HEK293 (cell line): ENCODE results near the gene FOLR1.
"Not testable (repeated sequence)": the region's sequence is repeated elsewhere in the genome, so short reads cannot be mapped to it uniquely, and the experiment has no call there.

Source experiments
- CTCF ChIA-PET: fragments of 350-600 bp; formaldehyde crosslinking; extraction: SDS; loops from one replicate; lab custom pipeline; 2021; ENCODE audit warnings: antibody characterized with exemption; lab: Yijun Ruan, JAX
- POLR2A ChIA-PET: fragments of 300-600 bp; formaldehyde crosslinking; extraction: SDS; loops from one replicate; lab custom pipeline; 2020; ENCODE audit warnings: antibody characterized with exemption, inconsistent platforms; lab: Yijun Ruan, JAX
- H3K27ac ChIP-seq: fragments of 200-500 bp; sonication (Bioruptor generic); 2 replicates; pipeline ENCODE4 v1.5.1; 2014; ENCODE audit warnings: low read depth, low read length, control low read depth, inconsistent platforms; ENCODE audit errors: extremely low read depth
- H3K36me3 ChIP-seq, 2 experiments: fragments of 200-500 bp in 1 of 2; sonication (Bioruptor generic) in 1 of 2; 1 replicate in 1 of 2; 2 replicates in 1 of 2; pipeline ENCODE4 v1.5.1; 2014 to 2017; ENCODE audit warnings: inconsistent platforms in 2 of 2, low read length in 2 of 2; ENCODE audit not compliant: control insufficient read depth in 2 of 2, insufficient read depth in 1 of 2
- H3K4me1 ChIP-seq: fragments of 200-500 bp; sonication (Bioruptor generic); 2 replicates; pipeline ENCODE4 v1.5.1; 2014; ENCODE audit warnings: mild to moderate bottlenecking, low read length, inconsistent platforms; ENCODE audit not compliant: control insufficient read depth, insufficient read depth
- H3K4me3 ChIP-seq: 2 replicates; pipeline ENCODE4 v1.5.1; 2011; ENCODE audit warnings: low read depth, mild to moderate bottlenecking, control low read depth, low read length, moderate library complexity
- H3K9me3 ChIP-seq: fragments of 200-500 bp; sonication (Bioruptor generic); 2 replicates; pipeline ENCODE4 v1.5.1; 2014; ENCODE audit warnings: low read depth, low read length, inconsistent platforms; ENCODE audit not compliant: control insufficient read depth, insufficient read depth
- BCL11A ChIP-seq: fragments of 450-650 bp; formaldehyde crosslinking; IDR thresholded peaks from 2 replicates; pipeline ENCODE4 v1.5.1; 2016; ENCODE audit warnings: low read depth, missing biosample characterization, missing genetic modification characterization
- KLF9 ChIP-seq: fragments of 450-650 bp; formaldehyde crosslinking; IDR thresholded peaks from 2 replicates; pipeline ENCODE4 v1.5.1; 2016; ENCODE audit warnings: missing biosample characterization, missing genetic modification characterization, low read depth
- SCRT1 ChIP-seq: fragments of 450-650 bp; formaldehyde crosslinking; IDR thresholded peaks from 2 replicates; pipeline ENCODE4 v1.5.1; 2016; ENCODE audit warnings: missing biosample characterization, missing genetic modification characterization, borderline replicate concordance
- ZFHX2 ChIP-seq: fragments of 450-650 bp; formaldehyde crosslinking; conservative IDR thresholded peaks from 2 replicates; pipeline ENCODE4 v1.5.1; 2016; ENCODE audit warnings: missing biosample characterization, missing genetic modification characterization
- ZNF121 ChIP-seq: fragments of 450-650 bp; formaldehyde crosslinking; IDR thresholded peaks from 2 replicates; pipeline ENCODE4 v1.5.1; 2016; ENCODE audit warnings: missing biosample characterization, missing genetic modification characterization
- ZNF426 ChIP-seq: fragments of 450-650 bp; formaldehyde crosslinking; IDR thresholded peaks from 2 replicates; pipeline ENCODE4 v1.5.1; 2017; ENCODE audit warnings: missing biosample characterization, missing genetic modification characterization, mild to moderate bottlenecking, inconsistent platforms, moderate library complexity
- ZNF521 ChIP-seq: fragments of 450-650 bp; formaldehyde crosslinking; IDR thresholded peaks from 2 replicates; pipeline ENCODE4 v1.5.1; 2017; ENCODE audit warnings: missing biosample characterization, mild to moderate bottlenecking, missing genetic modification characterization
- ZNF623 ChIP-seq: fragments of 450-650 bp; formaldehyde crosslinking; IDR thresholded peaks from 2 replicates; pipeline ENCODE4 v1.5.1; 2016; ENCODE audit warnings: missing biosample characterization, missing genetic modification characterization
- ZNF677 ChIP-seq: fragments of 450-650 bp; IDR thresholded peaks from 2 replicates; pipeline ENCODE4 v1.5.0; 2018; ENCODE audit warnings: missing biosample characterization, mild to moderate bottlenecking, missing genetic modification characterization, moderate library complexity
- ZNF785 ChIP-seq: fragments of 450-650 bp; formaldehyde crosslinking; IDR thresholded peaks from 2 replicates; pipeline ENCODE4 v1.5.1; 2016; ENCODE audit warnings: missing biosample characterization, missing genetic modification characterization
- TF ChIP-seq, protein P1 (sequence below): fragments of 450-650 bp; formaldehyde crosslinking; IDR thresholded peaks from 2 replicates; pipeline ENCODE4 v1.5.1; 2016; ENCODE audit warnings: missing biosample characterization, missing genetic modification characterization
- TF ChIP-seq, protein P2 (sequence below): fragments of 450-650 bp; formaldehyde crosslinking; IDR thresholded peaks from 2 replicates; pipeline ENCODE4 v1.5.1; 2017; ENCODE audit warnings: missing biosample characterization, missing genetic modification characterization
- TF ChIP-seq, protein P3 (sequence below): fragments of 450-650 bp; formaldehyde crosslinking; IDR thresholded peaks from 2 replicates; pipeline ENCODE4 v1.5.1; 2016; ENCODE audit warnings: missing biosample characterization, missing genetic modification characterization
- TF ChIP-seq, protein P4 (sequence below): fragments of 450-650 bp; formaldehyde crosslinking; IDR thresholded peaks from 2 replicates; pipeline ENCODE4 v1.5.1; 2016; ENCODE audit warnings: missing biosample characterization, missing genetic modification characterization

Gene FOLR1

DNA sequence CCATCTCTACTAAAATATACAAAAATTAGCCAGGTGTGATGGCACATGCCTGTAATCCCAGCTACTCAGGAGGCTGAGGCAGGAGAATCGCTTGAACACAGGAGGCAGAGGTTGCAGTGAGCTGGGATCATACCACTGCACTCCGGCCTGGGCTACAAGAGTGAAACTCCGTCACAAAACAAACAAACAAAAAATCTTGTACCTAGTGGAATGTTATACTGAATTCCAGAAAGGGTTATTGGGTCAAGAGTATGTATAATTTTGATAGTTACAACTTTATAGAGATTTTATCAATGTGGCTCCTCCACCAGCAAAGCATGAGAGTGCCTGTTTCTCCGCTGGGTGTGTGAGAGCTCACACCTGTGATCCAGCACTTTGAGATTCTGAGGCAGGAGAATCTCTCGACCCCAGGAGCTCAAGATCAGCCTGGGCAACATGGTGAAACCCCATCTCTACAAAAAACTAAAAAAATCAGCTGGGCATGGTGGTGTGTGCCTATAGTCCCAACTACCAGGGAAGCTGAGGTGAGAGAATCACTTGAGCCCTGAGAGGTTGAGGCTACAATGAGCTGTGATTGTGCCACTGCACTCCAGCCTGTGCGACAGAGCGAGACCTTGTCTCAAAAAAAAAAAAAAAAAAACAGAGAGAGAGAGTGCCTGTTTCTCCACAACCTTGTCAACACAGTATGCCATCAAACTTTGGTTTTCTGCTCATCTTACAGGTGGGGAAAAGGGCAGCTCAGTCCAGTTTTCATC, 12.7 kb upstream of the FOLR1 start:
- Histone ChIP-seq H3K9me3 (no peaks in the 10 kb centered on the region), H3K27ac (no peak overlapping the region), H3K36me3 (no peaks in the 10 kb centered on the region), H3K4me1 (no peaks in the 10 kb centered on the region), H3K4me3 (no peak overlapping the region)
- TF ChIP-seq KLF9 (tag by site-specific recombination), result no peak
- TF ChIP-seq, protein P1, sequence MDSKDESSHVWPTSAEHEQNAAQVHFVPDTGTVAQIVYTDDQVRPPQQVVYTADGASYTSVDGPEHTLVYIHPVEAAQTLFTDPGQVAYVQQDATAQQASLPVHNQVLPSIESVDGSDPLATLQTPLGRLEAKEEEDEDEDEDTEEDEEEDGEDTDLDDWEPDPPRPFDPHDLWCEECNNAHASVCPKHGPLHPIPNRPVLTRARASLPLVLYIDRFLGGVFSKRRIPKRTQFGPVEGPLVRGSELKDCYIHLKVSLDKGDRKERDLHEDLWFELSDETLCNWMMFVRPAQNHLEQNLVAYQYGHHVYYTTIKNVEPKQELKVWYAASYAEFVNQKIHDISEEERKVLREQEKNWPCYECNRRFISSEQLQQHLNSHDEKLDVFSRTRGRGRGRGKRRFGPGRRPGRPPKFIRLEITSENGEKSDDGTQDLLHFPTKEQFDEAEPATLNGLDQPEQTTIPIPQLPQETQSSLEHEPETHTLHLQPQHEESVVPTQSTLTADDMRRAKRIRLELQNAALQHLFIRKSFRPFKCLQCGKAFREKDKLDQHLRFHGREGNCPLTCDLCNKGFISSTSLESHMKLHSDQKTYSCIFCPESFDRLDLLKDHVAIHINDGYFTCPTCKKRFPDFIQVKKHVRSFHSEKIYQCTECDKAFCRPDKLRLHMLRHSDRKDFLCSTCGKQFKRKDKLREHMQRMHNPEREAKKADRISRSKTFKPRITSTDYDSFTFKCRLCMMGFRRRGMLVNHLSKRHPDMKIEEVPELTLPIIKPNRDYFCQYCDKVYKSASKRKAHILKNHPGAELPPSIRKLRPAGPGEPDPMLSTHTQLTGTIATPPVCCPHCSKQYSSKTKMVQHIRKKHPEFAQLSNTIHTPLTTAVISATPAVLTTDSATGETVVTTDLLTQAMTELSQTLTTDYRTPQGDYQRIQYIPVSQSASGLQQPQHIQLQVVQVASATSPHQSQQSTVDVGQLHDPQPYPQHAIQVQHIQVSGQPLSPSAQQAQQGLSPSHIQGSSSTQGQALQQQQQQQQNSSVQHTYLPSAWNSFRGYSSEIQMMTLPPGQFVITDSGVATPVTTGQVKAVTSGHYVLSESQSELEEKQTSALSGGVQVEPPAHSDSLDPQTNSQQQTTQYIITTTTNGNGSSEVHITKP (tag by site-specific recombination), result 0 out of 2 replicates have a peak, but pooled peaks have one; percentile 19
- CTCF ChIA-PET, result interaction anchor here (0.6 to 1.0 kb wide), 3 partner anchors 30 to 230 kb away, joined by 3 to 5 read pairs (median 4); no protein-coding TSS in a partner anchor
- POLR2A ChIA-PET, result no interaction called here

DNA sequence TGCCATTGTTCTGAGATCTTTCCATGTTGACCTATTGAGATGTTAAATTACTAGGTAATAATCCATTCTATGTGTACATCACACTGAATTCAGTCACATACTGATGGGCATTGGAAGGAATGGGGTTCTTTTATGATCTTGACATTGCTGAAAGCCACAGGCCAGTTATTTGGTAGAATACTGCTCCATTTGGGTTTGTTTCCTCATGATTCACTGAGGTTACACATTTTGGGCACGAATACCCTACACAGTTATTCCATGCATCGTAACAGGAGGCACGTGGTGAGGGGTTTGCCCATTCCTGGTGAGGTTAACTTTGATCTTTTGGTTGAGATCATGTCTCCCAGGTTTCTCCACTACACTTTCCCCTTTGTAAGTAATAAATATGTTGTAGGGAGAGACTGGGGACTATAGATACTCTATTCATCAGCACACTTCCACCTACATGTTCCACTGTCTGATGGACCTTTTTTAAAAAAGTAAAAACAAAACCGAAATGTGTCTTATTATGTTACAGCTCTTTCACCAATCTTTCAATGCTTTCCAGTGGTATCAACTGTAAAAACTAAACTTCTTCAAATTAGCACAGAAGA, 12.0 kb upstream of the FOLR1 start:
- Histone ChIP-seq H3K9me3 (no peaks in the 10 kb centered on the region), H3K4me1 (no peaks in the 10 kb centered on the region), H3K4me3 (no peak overlapping the region), H3K27ac (no peak overlapping the region), H3K36me3 (no peaks in the 10 kb centered on the region)
- ChIA-PET POLR2A (no interaction called here), CTCF (interaction anchor here (0.6 to 1.0 kb wide), 2 partner anchors 155 to 230 kb away, joined by 4 to 5 read pairs; no protein-coding TSS in a partner anchor)
- TF ChIP-seq, protein P2, sequence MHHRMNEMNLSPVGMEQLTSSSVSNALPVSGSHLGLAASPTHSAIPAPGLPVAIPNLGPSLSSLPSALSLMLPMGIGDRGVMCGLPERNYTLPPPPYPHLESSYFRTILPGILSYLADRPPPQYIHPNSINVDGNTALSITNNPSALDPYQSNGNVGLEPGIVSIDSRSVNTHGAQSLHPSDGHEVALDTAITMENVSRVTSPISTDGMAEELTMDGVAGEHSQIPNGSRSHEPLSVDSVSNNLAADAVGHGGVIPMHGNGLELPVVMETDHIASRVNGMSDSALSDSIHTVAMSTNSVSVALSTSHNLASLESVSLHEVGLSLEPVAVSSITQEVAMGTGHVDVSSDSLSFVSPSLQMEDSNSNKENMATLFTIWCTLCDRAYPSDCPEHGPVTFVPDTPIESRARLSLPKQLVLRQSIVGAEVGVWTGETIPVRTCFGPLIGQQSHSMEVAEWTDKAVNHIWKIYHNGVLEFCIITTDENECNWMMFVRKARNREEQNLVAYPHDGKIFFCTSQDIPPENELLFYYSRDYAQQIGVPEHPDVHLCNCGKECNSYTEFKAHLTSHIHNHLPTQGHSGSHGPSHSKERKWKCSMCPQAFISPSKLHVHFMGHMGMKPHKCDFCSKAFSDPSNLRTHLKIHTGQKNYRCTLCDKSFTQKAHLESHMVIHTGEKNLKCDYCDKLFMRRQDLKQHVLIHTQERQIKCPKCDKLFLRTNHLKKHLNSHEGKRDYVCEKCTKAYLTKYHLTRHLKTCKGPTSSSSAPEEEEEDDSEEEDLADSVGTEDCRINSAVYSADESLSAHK (tag by site-specific recombination), result no peak
- TF ChIP-seq ZNF623 (tag by site-specific recombination), result no peak
- TF ChIP-seq SCRT1 (tag by site-specific recombination), result no peak
- no peak for TF ChIP-seq ZNF521 (tag by site-specific recombination)
- no peak for TF ChIP-seq BCL11A (tag by site-specific recombination)
- no peak for TF ChIP-seq ZFHX2 (tag by site-specific recombination)
- no peak for TF ChIP-seq ZNF785
- TF ChIP-seq, protein P3, sequence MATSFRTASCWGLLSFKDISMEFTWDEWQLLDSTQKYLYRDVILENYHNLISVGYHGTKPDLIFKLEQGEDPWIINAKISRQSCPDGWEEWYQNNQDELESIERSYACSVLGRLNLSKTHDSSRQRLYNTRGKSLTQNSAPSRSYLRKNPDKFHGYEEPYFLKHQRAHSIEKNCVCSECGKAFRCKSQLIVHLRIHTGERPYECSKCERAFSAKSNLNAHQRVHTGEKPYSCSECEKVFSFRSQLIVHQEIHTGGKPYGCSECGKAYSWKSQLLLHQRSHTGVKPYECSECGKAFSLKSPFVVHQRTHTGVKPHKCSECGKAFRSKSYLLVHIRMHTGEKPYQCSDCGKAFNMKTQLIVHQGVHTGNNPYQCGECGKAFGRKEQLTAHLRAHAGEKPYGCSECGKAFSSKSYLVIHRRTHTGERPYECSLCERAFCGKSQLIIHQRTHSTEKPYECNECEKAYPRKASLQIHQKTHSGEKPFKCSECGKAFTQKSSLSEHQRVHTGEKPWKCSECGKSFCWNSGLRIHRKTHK (tag by site-specific recombination), result no peak
- no peak for TF ChIP-seq ZNF426
- TF ChIP-seq, protein P4, sequence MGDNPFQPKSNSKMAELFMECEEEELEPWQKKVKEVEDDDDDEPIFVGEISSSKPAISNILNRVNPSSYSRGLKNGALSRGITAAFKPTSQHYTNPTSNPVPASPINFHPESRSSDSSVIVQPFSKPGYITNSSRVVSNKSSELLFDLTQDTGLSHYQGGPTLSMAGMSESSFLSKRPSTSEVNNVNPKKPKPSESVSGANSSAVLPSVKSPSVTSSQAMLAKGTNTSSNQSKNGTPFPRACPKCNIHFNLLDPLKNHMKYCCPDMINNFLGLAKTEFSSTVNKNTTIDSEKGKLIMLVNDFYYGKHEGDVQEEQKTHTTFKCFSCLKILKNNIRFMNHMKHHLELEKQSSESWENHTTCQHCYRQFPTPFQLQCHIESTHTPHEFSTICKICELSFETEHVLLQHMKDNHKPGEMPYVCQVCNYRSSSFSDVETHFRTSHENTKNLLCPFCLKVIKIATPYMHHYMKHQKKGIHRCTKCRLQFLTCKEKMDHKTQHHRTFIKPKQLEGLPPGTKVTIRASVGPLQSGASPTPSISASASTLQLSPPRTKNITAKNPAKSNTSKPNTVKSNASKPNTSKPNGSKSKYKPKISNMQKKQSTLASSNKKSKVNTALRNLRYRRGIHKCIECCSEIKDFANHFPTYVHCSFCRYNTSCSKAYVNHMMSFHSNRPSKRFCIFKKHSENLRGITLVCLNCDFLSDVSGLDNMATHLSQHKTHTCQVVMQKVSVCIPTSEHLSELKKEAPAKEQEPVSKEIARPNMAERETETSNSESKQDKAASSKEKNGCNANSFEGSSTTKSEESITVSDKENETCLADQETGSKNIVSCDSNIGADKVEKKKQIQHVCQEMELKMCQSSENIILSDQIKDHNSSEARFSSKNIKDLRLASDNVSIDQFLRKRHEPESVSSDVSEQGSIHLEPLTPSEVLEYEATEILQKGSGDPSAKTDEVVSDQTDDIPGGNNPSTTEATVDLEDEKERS (tag by site-specific recombination), result no peak
- TF ChIP-seq ZNF677 (tag by site-specific recombination), result no peak
- TF ChIP-seq ZNF121 (tag by site-specific recombination), result no peak

DNA sequence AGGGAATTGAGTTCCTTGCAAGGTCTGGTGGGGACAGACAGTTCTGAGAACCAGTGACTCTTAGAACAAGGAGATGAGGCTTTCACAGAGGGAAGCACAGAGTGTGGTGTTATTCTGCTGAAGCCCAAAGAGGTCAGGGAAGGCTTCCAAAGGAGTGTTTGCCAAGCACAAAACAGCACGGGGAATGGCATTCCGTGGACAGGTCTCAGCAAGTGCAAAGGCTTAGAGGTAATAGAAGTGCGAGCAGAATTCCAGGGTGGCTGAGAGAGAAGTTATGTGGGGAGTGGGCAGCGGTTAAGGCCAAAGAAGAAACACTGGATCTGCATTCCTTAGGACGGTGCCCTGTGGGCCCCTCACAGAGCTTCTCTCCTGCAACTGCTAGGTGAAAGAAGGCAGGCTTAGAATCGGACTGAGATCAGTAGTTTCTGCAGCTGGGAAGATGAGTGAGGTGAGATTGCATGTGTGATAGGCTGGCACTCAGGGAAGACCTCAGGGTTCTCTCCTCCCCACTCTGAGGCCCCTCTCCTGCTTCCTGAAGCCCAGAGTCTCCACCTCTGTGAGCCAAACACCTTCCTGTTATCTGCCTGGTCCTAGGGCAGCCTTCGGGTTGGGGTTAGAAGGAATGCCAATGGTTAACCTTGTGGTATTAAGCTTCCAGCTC, 10.9 kb upstream of the FOLR1 start:
- H3K27ac ChIP-seq, POLR2A ChIA-PET, H3K4me3 ChIP-seq, H3K4me1 ChIP-seq, H3K36me3 ChIP-seq, H3K9me3 ChIP-seq: not testable (repeated sequence)
- CTCF ChIA-PET, result interaction anchor here (0.8 to 2.1 kb wide), 3 partner anchors 25 to 37 kb away, joined by 3 to 7 read pairs (median 3); no protein-coding TSS in a partner anchor
